ENCODE results near the gene LBP.
"Not testable (repeated sequence)": the region's sequence is repeated elsewhere in the genome, so short reads cannot be mapped to it uniquely, and the experiment has no call there.

The LBP gene

GRCh38 chr20:38386851-38387250, 40.6 kb downstream of the LBP start:
- TF ChIP-seq SUZ12 (IDR thresholded peaks at IDR 0.05) (no peak), FOXM1 (IDR thresholded peaks at IDR 0.05; ENCODE audit: borderline replicate concordance) (no peak), ARNT (IDR thresholded peaks at IDR 0.05) (no peak), SP1 (IDR thresholded peaks at IDR 0.05) (no peak), ELF4 (IDR thresholded peaks at IDR 0.05) (no peak), CTBP1 (IDR thresholded peaks at IDR 0.05; ENCODE audit: borderline replicate concordance) (no peak), LEF1 (IDR thresholded peaks at IDR 0.05; ENCODE audit: borderline replicate concordance) (no peak), NFRKB (IDR thresholded peaks at IDR 0.05) (no peak), PKNOX1 (IDR thresholded peaks at IDR 0.05) (no peak)
- POLR2A ChIA-PET = no interaction called here
- CTCF ChIA-PET = no interaction called here
- DNase-seq (ENCODE audit: extremely low spot score) = no peak

- TF ChIP-seq CTBP1 (IDR thresholded peaks at IDR 0.05; ENCODE audit: borderline replicate concordance) (no peak), SUZ12 (IDR thresholded peaks at IDR 0.05) (no peak), NFRKB (IDR thresholded peaks at IDR 0.05) (no peak), ZNF384 (IDR thresholded peaks at IDR 0.05) (no peak), LEF1 (IDR thresholded peaks at IDR 0.05; ENCODE audit: borderline replicate concordance) (no peak), FOXA1 (IDR thresholded peaks at IDR 0.05) (no peak), ARNT (IDR thresholded peaks at IDR 0.05) (no peak), FOXM1 (IDR thresholded peaks at IDR 0.05; ENCODE audit: borderline replicate concordance) (no peak), TARDBP (IDR thresholded peaks at IDR 0.05) (no peak), PKNOX1 (IDR thresholded peaks at IDR 0.05) (no peak), L3MBTL2 (conservative IDR thresholded peaks at IDR 0.05) (no peak)
- ChIA-PET CTCF (interaction anchor here (0.6 kb wide), 1 partner anchor 34 kb away, joined by 3 read pairs; no protein-coding TSS in a partner anchor), POLR2A (no interaction called here)
- DNase-seq (ENCODE audit: extremely low spot score) = no peak
Observed at GRCh38 chr20:38387953-38388352, 41.7 kb downstream of the LBP start.

GRCh38 chr20:38392356-38392755, 46.1 kb downstream of the LBP start:
- CTCF ChIA-PET = interaction anchor here (0.8 kb wide), 1 partner anchor 55 kb away, joined by 3 read pairs; no protein-coding TSS in a partner anchor
- peak; percentile 27 for DNase-seq (ENCODE audit: extremely low spot score)
- POLR2A ChIA-PET = no interaction called here
- no peak for TF ChIP-seq BHLHE40 (IDR thresholded peaks at IDR 0.05; ENCODE audit: borderline replicate concordance)
- TF ChIP-seq ELF4 (IDR thresholded peaks at IDR 0.05) = no peak
- TF ChIP-seq NFRKB (IDR thresholded peaks at IDR 0.05) = no peak
- no peak for TF ChIP-seq SUZ12 (IDR thresholded peaks at IDR 0.05)
- TF ChIP-seq CTBP1 (IDR thresholded peaks at IDR 0.05; ENCODE audit: borderline replicate concordance) = no peak
- TF ChIP-seq LEF1 (IDR thresholded peaks at IDR 0.05; ENCODE audit: borderline replicate concordance) = no peak
- TF ChIP-seq FOXA1 (IDR thresholded peaks at IDR 0.05) = no peak

GRCh38 chr20:38393259-38393658, 47.0 kb downstream of the LBP start:
- CTCF ChIA-PET = interaction anchor here (0.5 to 0.6 kb wide), 2 partner anchors 54 to 77 kb away, joined by 3 to 4 read pairs; no protein-coding TSS in a partner anchor
- no peak for TF ChIP-seq LEF1 (IDR thresholded peaks at IDR 0.05; ENCODE audit: borderline replicate concordance)
- TF ChIP-seq ZNF384 (IDR thresholded peaks at IDR 0.05) = no peak
- TF ChIP-seq FOXM1 (IDR thresholded peaks at IDR 0.05; ENCODE audit: borderline replicate concordance) = no peak
- no peak for TF ChIP-seq ARNT (IDR thresholded peaks at IDR 0.05)
- TF ChIP-seq NFRKB (IDR thresholded peaks at IDR 0.05) = no peak
- TF ChIP-seq HDGF (IDR thresholded peaks at IDR 0.05; ENCODE audit: borderline replicate concordance) = no peak
- no peak for TF ChIP-seq PKNOX1 (IDR thresholded peaks at IDR 0.05)
- no peak for TF ChIP-seq CTBP1 (IDR thresholded peaks at IDR 0.05; ENCODE audit: borderline replicate concordance)
- no peak for TF ChIP-seq SP1 (IDR thresholded peaks at IDR 0.05)
- TF ChIP-seq TARDBP (IDR thresholded peaks at IDR 0.05) = no peak
- no peak for TF ChIP-seq L3MBTL2 (conservative IDR thresholded peaks at IDR 0.05)

GRCh38 chr20:38395165-38395564, 48.9 kb downstream of the LBP start:
- DNase-seq (ENCODE audit: extremely low spot score) = no peak
- ChIA-PET CTCF (interaction anchor here (0.6 kb wide), 1 partner anchor 39 kb away, joined by 5 read pairs; no protein-coding TSS in a partner anchor), POLR2A (interaction anchor here (1.1 kb wide), 1 partner anchor 77 kb away, joined by 3 read pairs; the partner anchor contains the start of gene RALGAPB)
- TF ChIP-seq SP1 (IDR thresholded peaks at IDR 0.05) (no peak), L3MBTL2 (conservative IDR thresholded peaks at IDR 0.05) (no peak), SUZ12 (IDR thresholded peaks at IDR 0.05) (no peak), PKNOX1 (IDR thresholded peaks at IDR 0.05) (no peak), ARNT (IDR thresholded peaks at IDR 0.05) (no peak)

More at GRCh38 chr20:38393259-38393658, 47.0 kb downstream of the LBP start:
- POLR2A ChIA-PET = no interaction called here
- DNase-seq (ENCODE audit: extremely low spot score) = no peak

GRCh38 chr20:38395751-38396395, 49.6 kb downstream of the LBP start:
- POLR2A ChIA-PET; DNase-seq (ENCODE audit: extremely low spot score); CTCF ChIA-PET: not testable (repeated sequence)
